ENCODE results near the gene ELP2. TPM values are rescaled to one million over a fixed set of nuclear protein-coding genes. Genes with fewer than 3 reads are reported as not detected.

Gene ELP2
- total and polyA plus RNA-seq, 2 donors (not counting 3 experiments of a cell fraction or from before 2014, with no cell fraction given), result 37.8 to 90.5 TPM

DNA sequence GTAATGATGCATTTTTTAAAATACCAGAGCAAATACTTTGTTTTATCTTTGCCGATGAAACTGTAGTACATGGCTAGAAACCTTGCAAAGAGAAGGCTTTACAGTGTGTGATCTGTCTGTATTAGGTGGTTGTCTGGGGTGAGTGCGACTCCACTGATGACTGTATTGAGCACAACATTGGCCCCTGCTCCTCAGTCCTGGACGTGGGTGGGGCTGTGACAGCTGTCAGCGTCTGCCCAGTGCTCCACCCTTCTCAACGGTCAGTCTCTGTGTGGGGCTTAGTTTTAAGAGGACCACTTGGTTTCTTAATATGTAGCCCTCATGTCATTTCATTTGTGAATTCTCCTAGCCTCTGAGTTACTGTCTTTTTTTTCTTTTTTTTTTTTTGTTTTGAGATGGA lies 40.2 kb downstream of the ELP2 start:
- CTCF ChIA-PET, result no interaction called here
- H2AFZ ChIP-seq (ENCODE audit: low read depth, low read length), result no peak overlapping the region
- H3K9me3 ChIP-seq (replicated peaks; ENCODE audit: control insufficient read depth, insufficient read depth, low read length), result no peaks in the 10 kb centered on the region
- no peak overlapping the region for H3K27ac ChIP-seq (ENCODE audit: insufficient read depth, low read depth, low read length)
- H3K9ac ChIP-seq (replicated peaks; ENCODE audit: extremely low read depth, insufficient read depth, low read length), result no peak overlapping the region
- dilution Hi-C loops (cut with MboI; ENCODE audit: extremely low pct_ligation_motif_present, low sequenced_read_pairs), result no loop called here
- H3K4me1 ChIP-seq (ENCODE audit: control insufficient read depth, extremely low read depth, insufficient read depth, low read length), result peaks cover 5% of the 10 kb centered on the region
- intact Hi-C loops (cut with micrococcal nuclease), result no loop called here
- no TSS peak for BruUV-seq (replicated peaks)
- H4K20me1 ChIP-seq (replicated peaks; ENCODE audit: control insufficient read depth, extremely low read depth, insufficient read depth, low read length), result no peaks in the 10 kb centered on the region
- H3K4me2 ChIP-seq (ENCODE audit: insufficient read depth, low read length), result no peak overlapping the region
- FAIRE-seq (no peak), DNase-seq (ENCODE audit: low read depth, low spot score) (no peak)
- no peak for TF ChIP-seq JUN (IDR thresholded peaks at IDR 0.05; ENCODE audit: borderline replicate concordance, insufficient read depth, insufficient read length, low read depth)
- TF ChIP-seq GATA2 (IDR thresholded peaks at IDR 0.05; ENCODE audit: insufficient read depth, insufficient read length, low read depth, low read length), result no peak
- TF ChIP-seq, protein P1, sequence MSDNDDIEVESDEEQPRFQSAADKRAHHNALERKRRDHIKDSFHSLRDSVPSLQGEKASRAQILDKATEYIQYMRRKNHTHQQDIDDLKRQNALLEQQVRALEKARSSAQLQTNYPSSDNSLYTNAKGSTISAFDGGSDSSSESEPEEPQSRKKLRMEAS (IDR thresholded peaks at IDR 0.05; ENCODE audit: insufficient read depth, insufficient read length), result no peak
- TF ChIP-seq POLR2A (IDR thresholded peaks at IDR 0.05; ENCODE audit: low read depth, low read length), result no peak
- H3K27me3 ChIP-seq (ENCODE audit: control insufficient read depth in 2 of 2, insufficient read depth in 2 of 2, low read length in 2 of 2), result no peaks in the 10 kb centered on the region
- POLR2A ChIA-PET, result no interaction called here
- no peak overlapping the region for H3K4me3 ChIP-seq (replicated peaks in 1 of 3; ENCODE audit: insufficient read depth in 1 of 3, low read depth in 1 of 3, low read length in 3 of 3)
- no peaks in the 10 kb centered on the region for H3K79me2 ChIP-seq (ENCODE audit: control insufficient read depth, insufficient read depth, low read length)
- H3K36me3 ChIP-seq (ENCODE audit: control insufficient read depth in 2 of 2, extremely low read depth in 1 of 2, insufficient read depth in 2 of 2, low read length in 2 of 2), result peaks cover 7 to 13% of the 10 kb centered on the region in 2 experiments
- no peaks in the 10 kb centered on the region for H3K9me1 ChIP-seq (replicated peaks; ENCODE audit: control insufficient read depth, extremely low read depth, insufficient read depth, low read length)

GRCh38 chr18:36175481-36175880 lies 45.8 kb downstream of the ELP2 start:
- Histone ChIP-seq H4K20me1 (replicated peaks; ENCODE audit: control insufficient read depth, extremely low read depth, insufficient read depth, low read length) (no peaks in the 10 kb centered on the region), H2AFZ (ENCODE audit: low read depth, low read length) (no peak overlapping the region), H3K9ac (replicated peaks; ENCODE audit: extremely low read depth, insufficient read depth, low read length) (no peak overlapping the region), H3K4me1 (ENCODE audit: control insufficient read depth, extremely low read depth, insufficient read depth, low read length) (peaks cover 21% of the 10 kb centered on the region), H3K9me3 (replicated peaks; ENCODE audit: control insufficient read depth, insufficient read depth, low read length) (no peaks in the 10 kb centered on the region), H3K79me2 (ENCODE audit: control insufficient read depth, insufficient read depth, low read length) (no peaks in the 10 kb centered on the region), H3K36me3 (ENCODE audit: control insufficient read depth in 2 of 2, extremely low read depth in 1 of 2, insufficient read depth in 2 of 2, low read length in 2 of 2) (peaks cover 3 to 7% of the 10 kb centered on the region in 2 experiments), H3K27me3 (ENCODE audit: control insufficient read depth in 2 of 2, insufficient read depth in 2 of 2, low read length in 2 of 2) (no peaks in the 10 kb centered on the region), H3K4me2 (ENCODE audit: insufficient read depth, low read length) (no peak overlapping the region), H3K9me1 (replicated peaks; ENCODE audit: control insufficient read depth, extremely low read depth, insufficient read depth, low read length) (no peaks in the 10 kb centered on the region), H3K27ac (ENCODE audit: insufficient read depth, low read depth, low read length) (peak overlapping the region; percentile 5), H3K4me3 (replicated peaks in 1 of 3; ENCODE audit: insufficient read depth in 1 of 3, low read depth in 1 of 3, low read length in 3 of 3) (no peak overlapping the region)
- ChIA-PET POLR2A (no interaction called here), CTCF (interaction anchor here (0.7 to 1.2 kb wide), 3 partner anchors 15 to 48 kb away, joined by 3 read pairs; no protein-coding TSS in a partner anchor)
- BruUV-seq (replicated peaks), result no TSS peak
- DNase-seq (ENCODE audit: low read depth, low spot score) (no peak), FAIRE-seq (no peak)
- TF ChIP-seq, protein P1 (IDR thresholded peaks at IDR 0.05; ENCODE audit: insufficient read depth, insufficient read length), result no peak
- no peak for TF ChIP-seq CTCF (IDR thresholded peaks at IDR 0.05; ENCODE audit: extremely low read depth in 1 of 2, insufficient read depth in 1 of 2, low read depth in 1 of 2, low read length in 2 of 2)
- TF ChIP-seq POLR2A (IDR thresholded peaks at IDR 0.05; ENCODE audit: low read depth, low read length), result no peak
- TF ChIP-seq JUN (IDR thresholded peaks at IDR 0.05; ENCODE audit: borderline replicate concordance, insufficient read depth, insufficient read length, low read depth), result no peak
- TF ChIP-seq MYC (IDR thresholded peaks at IDR 0.05; ENCODE audit: low read depth, low read length), result no peak
- no peak for TF ChIP-seq GATA2 (IDR thresholded peaks at IDR 0.05; ENCODE audit: insufficient read depth, insufficient read length, low read depth, low read length)
- TF ChIP-seq FOS (IDR thresholded peaks at IDR 0.05; ENCODE audit: borderline replicate concordance, insufficient read depth, low read length), result no peak
- TF ChIP-seq EZH2 (IDR thresholded peaks at IDR 0.05; ENCODE audit: borderline replicate concordance, low read depth, low read length, severe bottlenecking), result no peak
- TF ChIP-seq POLR2AphosphoS5 (IDR thresholded peaks at IDR 0.05; ENCODE audit: insufficient read depth, low read depth, low read length), result no peak
- intact Hi-C loops (cut with micrococcal nuclease) (no loop called here), dilution Hi-C loops (cut with MboI; ENCODE audit: extremely low pct_ligation_motif_present, low sequenced_read_pairs) (no loop called here)
